ENCODE data around the gene DNAJB7. TPM values are rescaled to one million over a fixed set of nuclear protein-coding genes. Genes with fewer than 3 reads are reported as not detected.
"Not testable (repeated sequence)": the region's sequence is repeated elsewhere in the genome, so short reads cannot be mapped to it uniquely, and the experiment has no call there.

Gene DNAJB7
- total RNA-seq, 1 donor from 2014 or later: not detected

GRCh38 chr22:40838486-40838885 lies 23.4 kb downstream of the DNAJB7 start:
- ATAC-seq: no peak

- ATAC-seq: no peak
Observed at GRCh38 chr22:40834619-40835018, 27.3 kb downstream of the DNAJB7 start.

- ATAC-seq: no peak
Observed at GRCh38 chr22:40829131-40829530, 32.8 kb downstream of the DNAJB7 start.

GRCh38 chr22:40826984-40827741 lies 34.8 kb downstream of the DNAJB7 start:
- ATAC-seq: no peak

- not testable (repeated sequence) for ATAC-seq
Observed at GRCh38 chr22:40826292-40826691, 35.6 kb downstream of the DNAJB7 start.

- no peak for ATAC-seq
Observed at GRCh38 chr22:40823426-40823825, 38.5 kb downstream of the DNAJB7 start.

- no peak for ATAC-seq
Observed at GRCh38 chr22:40819599-40820140, 42.2 kb downstream of the DNAJB7 start.

- ATAC-seq: peak; percentile 97
Observed at GRCh38 chr22:40818747-40819598, 42.9 kb downstream of the DNAJB7 start, which contains the start of gene SLC25A17. TSS of gene SLC25A17 (minus strand) at chr22:40819346. CDS start at chr22:40819248, 98 bp downstream.

- ATAC-seq: no peak
Observed at GRCh38 chr22:40818192-40818746, 43.6 kb downstream of the DNAJB7 start.

- no peak for ATAC-seq
Observed at GRCh38 chr22:40817737-40818136, 44.2 kb downstream of the DNAJB7 start.

- ATAC-seq: no peak
Observed at GRCh38 chr22:40813912-40814315, 48.0 kb downstream of the DNAJB7 start.

Other genes starting within 250 kb of the DNAJB7 start
- gene MRTFA, start 225.4 kb downstream of the DNAJB7 start, total RNA-seq: 19.4 TPM
- not detected for gene MCHR1, start 182.6 kb downstream of the DNAJB7 start, total RNA-seq
- 16.1 TPM for gene SLC25A17, start 42.8 kb downstream of the DNAJB7 start, total RNA-seq
- 120 TPM for gene ST13, start 5.5 kb downstream of the DNAJB7 start, total RNA-seq
- 14.3 TPM for gene XPNPEP3, start 5.0 kb downstream of the DNAJB7 start, total RNA-seq
- gene RBX1, start 89.3 kb upstream of the DNAJB7 start, total RNA-seq: 56.0 TPM
- gene EP300, start 230.5 kb upstream of the DNAJB7 start, total RNA-seq: 40.6 TPM

Measured in esophagus mucosa (tissue), 1 donor.